KOPT-K1 (cell line): Measurements from ENCODE around the gene TCF12.
"Not testable (repeated sequence)": the region's sequence is repeated elsewhere in the genome, so short reads cannot be mapped to it uniquely, and the experiment has no call there.

Experiments
- H3K27ac ChIP-seq: fragments of 200-600 bp; sonication (generic); 2 replicates; pipeline ENCODE4 v1.5.1; 2016; ENCODE audit warnings: antibody characterized with exemption, mild to moderate bottlenecking, low read depth, low read length; ENCODE audit not compliant: poor library complexity, severe bottlenecking
- H3K36me3 ChIP-seq: fragments of 200-600 bp; sonication (generic); 2 replicates; pipeline ENCODE4 v1.5.1; 2017; ENCODE audit warnings: antibody characterized with exemption, mild to moderate bottlenecking, low read length, moderate library complexity; ENCODE audit not compliant: insufficient read depth
- H3K9me3 ChIP-seq: fragments of 200-600 bp; sonication (generic); 2 replicates; pipeline ENCODE4 v1.5.1; 2017; ENCODE audit warnings: antibody characterized with exemption, low read length, mild to moderate bottlenecking; ENCODE audit not compliant: insufficient read depth, poor library complexity, severe bottlenecking

Gene TCF12

GRCh38 chr15:57152666-57153539 is 234.5 kb downstream of the TCF12 start:
- H3K27ac ChIP-seq, result no peak overlapping the region
- peaks cover 50% of the 10 kb centered on the region for H3K36me3 ChIP-seq
- H3K9me3 ChIP-seq, result peaks cover 30% of the 10 kb centered on the region

GRCh38 chr15:57156210-57156884 is 237.9 kb downstream of the TCF12 start:
- H3K27ac ChIP-seq, result no peak overlapping the region
- H3K36me3 ChIP-seq, result peaks cover 38% of the 10 kb centered on the region
- H3K9me3 ChIP-seq, result peaks cover 15% of the 10 kb centered on the region

DNA sequence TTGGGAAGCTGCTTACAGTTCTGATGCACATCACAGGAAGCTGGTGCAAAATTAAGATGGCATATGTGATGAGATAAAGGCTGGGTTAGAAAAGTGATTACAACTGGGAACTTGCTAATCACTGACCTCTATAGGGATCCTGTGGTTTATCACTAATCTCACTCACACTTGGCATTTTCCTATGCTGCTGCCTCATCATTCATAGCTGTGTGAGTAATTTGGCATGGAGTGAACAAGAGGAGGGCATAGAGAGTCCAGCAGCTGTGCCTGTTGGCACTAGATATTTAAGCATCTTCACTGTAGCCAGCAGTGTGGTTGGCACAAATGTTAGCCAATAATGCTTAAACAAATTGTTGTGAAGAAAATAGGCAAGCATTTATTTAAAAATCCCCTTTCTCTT is 240.1 kb downstream of the TCF12 start:
- Histone ChIP-seq H3K27ac (no peak overlapping the region), H3K9me3 (no peaks in the 10 kb centered on the region), H3K36me3 (peaks cover 16% of the 10 kb centered on the region)

- no peaks in the 10 kb centered on the region for H3K9me3 ChIP-seq
- H3K27ac ChIP-seq, result no peak overlapping the region
These were observed 240.7 kb downstream of the TCF12 start for GRCh38 chr15:57158997-57159668.

GRCh38 chr15:57159767-57160166 is 241.3 kb downstream of the TCF12 start:
- H3K36me3 ChIP-seq, result peaks cover 14% of the 10 kb centered on the region
- H3K27ac ChIP-seq, result no peak overlapping the region
- H3K9me3 ChIP-seq, result no peaks in the 10 kb centered on the region

More at GRCh38 chr15:57158997-57159668, 240.7 kb downstream of the TCF12 start:
- H3K36me3 ChIP-seq, result peaks cover 14% of the 10 kb centered on the region

GRCh38 chr15:57160823-57161560 is 242.5 kb downstream of the TCF12 start:
- H3K27ac ChIP-seq, result no peak overlapping the region
- peaks cover 9% of the 10 kb centered on the region for H3K36me3 ChIP-seq

DNA sequence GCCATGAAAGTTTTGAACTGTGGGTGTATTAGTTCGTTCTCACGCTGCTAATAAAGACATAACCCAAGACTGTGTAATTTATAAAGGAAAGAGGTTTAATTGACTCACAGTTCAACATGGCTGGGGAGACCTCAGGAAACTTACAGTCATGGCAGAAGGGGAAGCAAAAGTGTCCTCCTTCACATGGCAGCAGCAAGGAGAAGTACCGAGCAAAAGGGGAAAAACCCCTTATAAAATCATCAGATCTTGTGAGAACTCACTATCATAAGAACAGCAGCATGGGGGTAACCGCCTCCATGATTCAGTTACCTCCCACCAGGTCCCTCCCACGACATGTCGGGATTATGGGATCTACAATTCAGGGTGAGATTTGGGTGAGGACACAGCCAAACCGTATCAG is 245.8 kb downstream of the TCF12 start:
- peaks cover 31% of the 10 kb centered on the region for H3K36me3 ChIP-seq
- H3K9me3 ChIP-seq, H3K27ac ChIP-seq: not testable (repeated sequence)

More at GRCh38 chr15:57160823-57161560, 242.5 kb downstream of the TCF12 start:
- no peaks in the 10 kb centered on the region for H3K9me3 ChIP-seq

- H3K9me3 ChIP-seq, result no peaks in the 10 kb centered on the region
- peaks cover 36% of the 10 kb centered on the region for H3K36me3 ChIP-seq
- H3K27ac ChIP-seq, result no peak overlapping the region
These were observed 247.5 kb downstream of the TCF12 start for GRCh38 chr15:57165992-57166391.

GRCh38 chr15:57167821-57168395 is 249.5 kb downstream of the TCF12 start:
- H3K36me3 ChIP-seq, result peaks cover 47% of the 10 kb centered on the region
- H3K9me3 ChIP-seq, result no peaks in the 10 kb centered on the region
- no peak overlapping the region for H3K27ac ChIP-seq

- Histone ChIP-seq H3K36me3 (peaks cover 56% of the 10 kb centered on the region), H3K27ac (no peak overlapping the region), H3K9me3 (no peaks in the 10 kb centered on the region)
These were observed 251.2 kb downstream of the TCF12 start for GRCh38 chr15:57169643-57170042.

DNA sequence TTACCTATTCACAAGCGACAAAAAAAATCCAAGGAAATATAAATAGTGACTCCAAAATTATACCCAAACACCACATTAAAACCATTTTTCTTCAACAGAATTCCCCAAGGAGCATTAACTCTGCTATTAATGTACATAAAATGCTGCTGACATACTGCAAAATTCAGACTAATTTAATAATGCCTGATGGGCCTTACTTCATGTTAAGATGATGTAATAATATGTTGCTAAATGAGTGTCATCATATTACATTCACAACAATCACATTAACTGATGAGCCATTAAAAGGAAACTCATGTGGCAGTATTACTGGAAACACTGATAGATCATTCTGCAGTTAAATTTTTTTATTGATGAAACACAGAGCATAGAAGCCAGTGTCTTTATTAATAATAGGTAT is 253.0 kb downstream of the TCF12 start:
- H3K27ac ChIP-seq, result no peak overlapping the region
- peaks cover 63% of the 10 kb centered on the region for H3K36me3 ChIP-seq
- no peaks in the 10 kb centered on the region for H3K9me3 ChIP-seq

DNA sequence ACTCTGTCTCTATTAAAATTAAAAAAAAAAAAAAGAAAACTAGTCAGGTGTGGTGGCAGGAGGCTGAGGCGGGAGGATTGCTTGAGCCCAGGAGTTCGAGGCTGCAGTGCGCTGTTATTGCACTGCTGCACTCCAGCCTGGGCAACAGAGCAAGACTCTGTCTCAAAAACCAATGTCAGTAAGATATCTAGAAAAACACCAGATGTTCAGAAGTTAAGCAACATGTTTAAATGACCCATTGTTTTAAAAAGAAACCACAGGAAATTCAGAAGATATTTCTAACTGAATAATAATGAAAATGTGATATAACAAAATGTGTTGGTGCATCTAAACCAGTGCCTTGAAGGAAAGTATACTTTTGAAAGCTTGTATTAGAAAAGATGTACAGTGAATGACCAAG is 254.5 kb downstream of the TCF12 start:
- H3K27ac ChIP-seq, result no peak overlapping the region
- peaks cover 54% of the 10 kb centered on the region for H3K36me3 ChIP-seq
- H3K9me3 ChIP-seq, result no peaks in the 10 kb centered on the region

DNA sequence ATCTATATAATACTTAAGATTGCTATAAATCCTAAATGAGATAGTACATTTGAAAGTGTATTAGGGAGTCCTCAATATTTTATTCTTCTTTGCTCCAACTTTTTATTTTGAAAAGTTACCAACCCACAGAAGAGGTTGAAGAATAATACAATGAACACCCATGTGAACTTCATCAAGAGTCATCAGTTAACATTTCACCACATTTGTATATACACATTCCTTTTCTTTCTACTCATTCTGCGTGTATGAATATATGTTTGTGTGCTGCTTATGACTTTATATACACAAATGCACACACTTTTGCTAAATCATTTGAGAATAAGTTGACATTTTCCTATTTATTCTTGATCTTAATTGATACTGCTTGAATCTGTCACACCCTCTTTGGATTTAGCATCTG is 264.6 kb downstream of the TCF12 start:
- Histone ChIP-seq H3K36me3 (peaks cover 36% of the 10 kb centered on the region), H3K9me3 (peaks cover 11% of the 10 kb centered on the region), H3K27ac (no peak overlapping the region)

- Histone ChIP-seq H3K36me3 (peaks cover 31% of the 10 kb centered on the region), H3K27ac (no peak overlapping the region), H3K9me3 (peaks cover 11% of the 10 kb centered on the region)
These were observed 265.3 kb downstream of the TCF12 start for GRCh38 chr15:57183614-57184344.
